ENCODE measurements around the gene TMPRSS15. TPM values are rescaled to one million over a fixed set of nuclear protein-coding genes. Genes with fewer than 3 reads are reported as not detected.
A peak's percentile ranks its signal among the peaks of the same experiment; 100 is the strongest.
"Not testable (repeated sequence)": the region's sequence is repeated elsewhere in the genome, so short reads cannot be mapped to it uniquely, and the experiment has no call there.

TMPRSS15 gene
- total RNA-seq, 4 donors from 2014 or later = 0.07 TPM; not detected in 3

- Histone ChIP-seq H3K27ac (no peak overlapping the region), H3K27me3 (no peaks in the 10 kb centered on the region), H3K4me1 (no peaks in the 10 kb centered on the region), H3K4me3 (no peak overlapping the region), H3K9me3 (no peaks in the 10 kb centered on the region), H3K36me3 (no peaks in the 10 kb centered on the region)
- no peak for DNase-seq
- TF ChIP-seq CTCF (IDR thresholded peaks at IDR 0.05) (no peak), POLR2A (IDR thresholded peaks at IDR 0.05) (no peak)
- intact Hi-C loops (cut with DNase I; ENCODE audit: low total_unique reads) = no loop called here
Observed at GRCh38 chr21:18387994-18388393, 15.6 kb downstream of the TMPRSS15 start.

GRCh38 chr21:18384771-18385170 is 18.8 kb downstream of the TMPRSS15 start:
- no peaks in the 10 kb centered on the region for H3K9me3 ChIP-seq
- no peak for DNase-seq
- TF ChIP-seq POLR2A (IDR thresholded peaks at IDR 0.05) = no peak
- TF ChIP-seq CTCF (IDR thresholded peaks at IDR 0.05) = peak in 1 of 4 experiments; percentile 8
- no peaks in the 10 kb centered on the region for H3K4me1 ChIP-seq
- no peaks in the 10 kb centered on the region for H3K36me3 ChIP-seq
- no peak overlapping the region for H3K4me3 ChIP-seq
- intact Hi-C loops (cut with DNase I; ENCODE audit: low total_unique reads) = no loop called here
- no peak overlapping the region for H3K27ac ChIP-seq
- no peaks in the 10 kb centered on the region for H3K27me3 ChIP-seq

DNA sequence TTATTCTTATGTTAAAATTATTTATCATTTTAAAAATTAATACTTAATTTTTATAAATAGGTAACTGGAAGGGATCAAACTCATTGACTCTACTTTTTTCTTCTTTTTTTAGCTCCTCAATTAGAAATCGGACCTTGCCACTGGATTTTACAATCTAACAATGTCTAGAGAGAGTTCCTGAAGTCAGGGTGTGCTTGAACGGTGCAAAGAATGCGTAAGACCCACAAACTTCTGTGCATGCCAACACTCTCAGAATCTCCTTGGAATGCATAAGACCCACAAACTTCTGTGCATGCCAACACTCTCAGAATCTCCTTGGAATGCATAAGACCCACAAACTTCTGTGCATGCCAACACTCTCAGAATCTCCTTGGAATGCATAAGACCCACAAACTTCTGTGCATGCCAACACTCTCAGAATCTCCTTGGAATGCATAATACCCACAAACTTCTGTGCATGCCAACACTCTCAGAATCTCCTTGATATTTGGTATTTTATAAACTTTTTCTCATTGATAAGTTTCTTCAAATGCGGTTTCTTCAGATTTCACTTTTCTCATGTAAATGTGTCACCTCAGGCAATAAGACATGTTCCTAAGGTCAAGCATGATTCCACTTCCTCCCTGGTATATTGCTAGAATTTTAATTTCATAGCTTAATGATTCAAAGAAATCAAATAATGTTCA is 20.5 kb downstream of the TMPRSS15 start:
- H3K9me3 ChIP-seq; H3K27me3 ChIP-seq; DNase-seq; intact Hi-C loops (cut with DNase I; ENCODE audit: low total_unique reads); H3K36me3 ChIP-seq; H3K4me3 ChIP-seq; H3K27ac ChIP-seq; H3K4me1 ChIP-seq: not testable (repeated sequence)

GRCh38 chr21:18382141-18382540 is 21.4 kb downstream of the TMPRSS15 start:
- Histone ChIP-seq H3K27ac (no peak overlapping the region), H3K4me3 (no peak overlapping the region), H3K4me1 (no peaks in the 10 kb centered on the region), H3K27me3 (no peaks in the 10 kb centered on the region), H3K9me3 (no peaks in the 10 kb centered on the region), H3K36me3 (no peaks in the 10 kb centered on the region)
- intact Hi-C loops (cut with DNase I; ENCODE audit: low total_unique reads) = no loop called here
- TF ChIP-seq CTCF (IDR thresholded peaks at IDR 0.05) (no peak), POLR2A (IDR thresholded peaks at IDR 0.05) (no peak)
- no peak for DNase-seq

DNA sequence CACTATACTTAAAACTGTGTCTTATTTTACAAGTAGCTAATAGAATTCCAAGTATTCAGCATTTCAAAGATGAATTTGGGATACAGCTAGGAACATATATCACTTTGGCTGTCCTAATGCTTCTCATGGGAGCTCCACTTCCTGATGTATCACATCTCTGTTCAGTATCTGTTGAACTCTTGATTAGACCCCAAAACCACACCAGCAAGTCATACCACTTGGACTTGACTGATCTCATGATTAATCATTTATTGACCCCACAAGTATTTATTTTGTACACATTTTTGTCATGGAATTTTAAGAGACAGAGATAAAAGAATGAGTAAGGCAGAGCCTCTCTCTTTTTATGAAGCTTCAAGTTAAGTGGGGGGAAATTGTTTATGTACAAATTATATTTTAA is 30.0 kb downstream of the TMPRSS15 start:
- Histone ChIP-seq H3K27ac (no peak overlapping the region), H3K27me3 (no peaks in the 10 kb centered on the region), H3K9me3 (no peaks in the 10 kb centered on the region), H3K36me3 (peaks cover 0 to 3% of the 10 kb centered on the region in 2 donors), H3K4me1 (no peaks in the 10 kb centered on the region), H3K4me3 (no peak overlapping the region)
- DNase-seq = no peak
- no peak for TF ChIP-seq CTCF (IDR thresholded peaks at IDR 0.05)
- TF ChIP-seq POLR2A (IDR thresholded peaks at IDR 0.05) = no peak
- intact Hi-C loops (cut with DNase I; ENCODE audit: low total_unique reads) = no loop called here

DNA sequence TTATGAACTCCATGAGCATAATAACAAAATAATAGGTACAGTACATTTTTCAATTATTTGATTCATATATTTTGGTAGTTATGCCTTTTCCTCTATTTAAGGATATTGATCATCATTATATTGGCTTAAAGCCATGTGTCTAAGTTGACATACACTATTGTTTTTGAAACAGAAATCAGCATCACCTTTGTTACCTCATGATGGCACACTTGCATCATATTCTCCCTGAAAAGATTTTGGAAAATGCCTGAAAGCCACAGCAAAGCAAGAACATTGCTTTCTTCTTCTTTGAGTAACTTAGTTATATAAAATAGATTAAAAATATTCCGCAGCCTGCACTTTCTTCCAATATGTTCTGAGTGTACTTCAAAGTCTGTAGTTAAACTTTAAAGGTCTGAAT is 33.3 kb downstream of the TMPRSS15 start:
- intact Hi-C loops (cut with DNase I; ENCODE audit: low total_unique reads) = no loop called here
- no peak overlapping the region for H3K27ac ChIP-seq
- H3K9me3 ChIP-seq = no peaks in the 10 kb centered on the region
- peaks cover 0 to 3% of the 10 kb centered on the region in 2 donors for H3K36me3 ChIP-seq
- no peak for DNase-seq
- H3K4me1 ChIP-seq = no peaks in the 10 kb centered on the region
- no peak overlapping the region for H3K4me3 ChIP-seq
- TF ChIP-seq CTCF (IDR thresholded peaks at IDR 0.05) (no peak), POLR2A (IDR thresholded peaks at IDR 0.05) (no peak)
- H3K27me3 ChIP-seq = no peaks in the 10 kb centered on the region
